Activated CD4-positive, alpha-beta T cell treated with anti-CD3 and anti-CD28 coated beads, Interleukin-2, amount 50 U/mL, for 4 hours (primary cell): Measurements from ENCODE around the gene USH2A.
"Not testable (repeated sequence)": the region's sequence is repeated elsewhere in the genome, so short reads cannot be mapped to it uniquely, and the experiment has no call there.

Experiments used
- DNase-seq, 2 experiments: peaks; one replicate each; pipeline ENCODE4 v3.0.0-alpha.2; 2020

Gene USH2A

DNA sequence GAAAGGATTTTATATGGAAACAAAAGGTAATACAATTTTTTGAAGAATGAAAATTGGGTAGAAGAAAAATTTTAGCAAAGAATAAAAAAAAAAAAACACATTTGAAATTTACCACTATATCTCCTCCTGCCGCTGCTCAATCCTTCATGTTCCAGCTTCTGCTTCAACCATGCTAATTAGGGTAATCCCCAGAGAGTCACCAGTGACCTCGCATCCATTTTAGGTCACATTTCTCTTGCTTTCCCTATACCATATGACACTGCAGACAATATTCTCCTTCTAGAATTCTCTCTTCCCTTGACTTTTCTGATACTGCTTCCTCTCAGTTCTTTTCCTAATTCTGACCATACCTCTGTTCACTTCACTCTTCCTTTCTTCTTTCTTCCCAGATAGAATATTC is 237.1 kb downstream of the USH2A start:
- no peak for DNase-seq

DNA sequence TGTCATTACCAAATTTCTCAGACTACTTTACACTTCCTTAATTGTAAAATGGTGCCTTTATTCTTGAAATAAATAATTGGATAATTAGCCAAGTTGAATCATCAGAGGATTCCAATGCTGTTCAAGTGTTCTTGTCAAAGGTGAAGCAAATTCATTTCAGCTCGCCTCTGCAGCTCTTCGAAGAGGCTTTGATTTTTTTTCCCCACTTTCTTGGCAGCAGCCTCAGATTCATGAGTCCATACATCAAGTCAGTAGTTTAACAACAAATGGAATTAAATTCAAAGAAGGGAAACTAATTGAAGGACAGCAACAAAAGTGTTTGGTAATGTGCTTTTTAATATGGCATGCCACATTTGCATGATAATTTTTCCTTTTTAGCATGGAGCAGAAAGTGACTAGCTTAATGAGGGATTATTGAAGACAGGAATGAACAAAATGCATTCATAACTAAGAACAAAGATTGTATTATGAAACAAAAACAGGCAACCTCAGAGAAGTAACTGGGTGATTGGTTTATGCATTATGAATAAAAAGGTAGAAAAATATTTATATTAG is 239.0 kb downstream of the USH2A start:
- DNase-seq: no peak

DNA sequence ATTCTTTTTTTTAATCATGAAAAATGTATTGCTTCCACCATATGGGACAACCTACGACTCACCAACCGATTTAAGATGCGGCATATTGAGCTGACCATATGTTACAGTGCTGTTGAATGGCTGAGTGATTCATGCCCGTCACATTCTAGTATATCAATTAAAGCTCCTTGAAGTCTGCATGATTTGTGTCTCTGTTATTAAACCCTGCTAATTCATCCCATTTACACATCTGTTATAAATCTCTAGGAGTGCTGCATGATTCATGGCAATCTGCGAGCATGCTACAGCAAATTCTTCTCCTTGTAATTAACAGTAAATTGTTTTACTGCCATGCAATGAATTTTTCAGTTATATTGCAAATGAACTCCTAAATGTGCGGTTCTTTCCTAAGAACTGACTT is 239.8 kb downstream of the USH2A start:
- no peak for DNase-seq

DNA sequence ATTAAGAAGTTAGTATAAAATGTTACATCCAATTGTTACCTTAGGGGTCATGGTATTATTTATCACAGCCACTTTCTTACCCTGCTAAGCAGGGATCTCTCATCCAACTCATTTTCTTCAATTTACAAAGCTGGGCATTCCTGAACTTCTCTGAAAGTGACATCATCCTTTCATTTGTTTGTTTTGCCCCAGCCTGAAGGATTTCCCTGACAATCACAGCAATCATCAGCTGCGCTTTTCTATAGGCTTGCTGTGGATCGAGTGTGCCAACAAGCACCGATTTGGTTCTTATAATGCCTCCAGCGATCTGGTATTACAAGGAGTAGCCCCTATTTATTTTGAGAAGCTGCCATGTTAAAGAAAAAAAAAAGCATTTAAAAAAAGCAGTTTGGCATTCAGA is 240.2 kb downstream of the USH2A start:
- no peak for DNase-seq

DNA sequence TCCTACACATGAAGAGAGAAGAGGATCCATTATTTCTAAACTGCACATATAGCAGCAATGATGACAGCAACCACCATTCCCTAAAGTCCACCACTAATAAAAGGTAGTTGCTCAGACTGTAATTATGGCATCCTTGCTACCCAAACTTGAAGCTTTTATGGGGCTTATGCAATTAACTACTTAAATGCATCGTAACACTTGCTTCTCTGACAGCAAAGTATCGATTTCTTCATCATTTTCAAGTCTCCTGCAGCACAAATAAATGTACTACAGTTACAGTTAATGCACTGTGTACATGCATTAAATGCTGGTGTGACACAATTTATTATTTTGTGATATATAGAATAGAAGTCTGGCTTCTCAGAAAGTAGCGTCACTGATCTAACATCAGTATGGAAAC is 241.7 kb downstream of the USH2A start:
- no peak for DNase-seq

DNA sequence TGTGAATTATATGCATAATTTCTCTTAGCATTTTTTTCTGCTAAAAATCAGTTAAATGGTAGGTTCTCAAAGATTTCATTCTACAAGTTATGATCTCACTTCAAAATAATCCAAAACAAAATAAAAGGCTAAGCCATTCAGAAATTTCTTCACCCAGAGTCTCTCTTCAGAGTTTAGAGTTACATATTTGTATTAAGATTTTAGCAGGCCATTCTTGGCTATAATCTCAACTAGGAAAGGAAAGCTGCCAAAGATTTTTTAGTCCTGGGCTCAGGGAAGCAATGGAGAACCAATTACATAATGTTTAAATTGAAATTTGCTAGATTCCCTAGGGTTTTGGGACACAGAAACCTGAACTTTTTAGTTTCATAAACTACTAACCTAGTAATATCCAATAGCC is 245.0 kb downstream of the USH2A start:
- no peak for DNase-seq

DNA sequence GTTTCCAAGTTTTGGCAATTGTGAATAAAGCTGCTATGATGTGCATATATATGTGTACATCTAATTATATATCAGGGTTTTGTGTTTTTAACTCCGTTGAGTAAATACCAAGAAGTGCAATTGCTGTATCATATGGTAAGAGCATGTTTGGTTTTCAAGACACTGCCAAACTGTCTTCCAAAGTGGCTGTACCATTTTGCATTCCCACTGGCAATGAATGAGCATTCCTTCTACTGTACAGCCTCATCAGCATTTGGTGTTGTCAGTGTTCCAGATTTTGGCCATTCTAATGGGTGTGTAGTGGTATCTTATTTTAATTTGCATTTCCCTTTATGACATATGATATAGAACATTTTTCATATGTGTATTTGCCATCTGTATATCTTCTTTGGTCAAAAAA is 246.3 kb downstream of the USH2A start:
- DNase-seq: no peak

DNA sequence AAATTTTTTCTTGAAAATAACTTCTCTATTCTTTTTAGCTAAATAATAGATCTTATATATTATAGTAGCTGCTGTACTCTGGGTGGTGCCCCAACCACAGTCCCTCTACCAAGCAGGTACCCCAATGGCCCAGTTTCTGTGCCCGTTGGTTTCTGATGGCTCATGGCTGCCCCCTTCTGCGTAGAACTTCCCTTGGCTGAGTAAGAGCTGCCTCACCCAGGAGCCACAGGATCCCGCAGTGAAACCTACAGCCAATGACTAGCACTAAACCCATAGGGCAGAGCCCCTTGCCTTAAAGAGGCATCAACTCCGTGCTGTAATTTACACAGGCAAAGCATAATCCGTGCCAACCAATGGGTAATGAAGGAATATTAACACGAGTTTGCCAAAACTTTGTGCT is 247.5 kb downstream of the USH2A start:
- DNase-seq: no peak

DNA sequence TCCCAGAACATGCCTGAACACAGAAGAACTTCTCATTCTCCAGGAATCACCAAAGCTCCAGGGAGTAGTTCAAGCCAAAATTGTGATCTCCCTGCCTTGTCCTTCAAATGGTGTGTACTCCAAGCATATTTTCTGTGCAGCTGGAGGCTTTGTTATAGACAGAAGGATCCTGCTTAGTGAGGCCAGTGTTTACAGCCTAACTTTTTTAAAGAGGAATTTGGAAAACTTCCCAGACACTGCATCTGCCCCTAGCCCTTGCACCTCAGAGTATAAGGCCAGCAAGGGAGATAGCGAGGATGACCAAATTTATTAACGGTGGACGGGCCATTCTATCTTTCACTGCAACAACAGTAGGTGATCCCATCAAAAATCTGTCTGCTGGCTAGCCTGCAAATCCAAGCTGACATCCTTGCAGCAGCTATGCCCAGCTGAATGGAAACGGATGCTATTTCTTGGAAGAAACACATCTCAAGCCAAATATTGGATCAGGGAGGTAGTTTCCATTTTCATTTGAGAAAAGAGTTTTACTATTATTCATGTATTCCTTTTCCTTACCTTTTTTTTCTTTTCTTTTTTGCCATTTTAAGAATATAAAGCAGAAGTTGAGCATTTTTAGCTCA is 249.8 kb downstream of the USH2A start:
- DNase-seq: no peak

DNA sequence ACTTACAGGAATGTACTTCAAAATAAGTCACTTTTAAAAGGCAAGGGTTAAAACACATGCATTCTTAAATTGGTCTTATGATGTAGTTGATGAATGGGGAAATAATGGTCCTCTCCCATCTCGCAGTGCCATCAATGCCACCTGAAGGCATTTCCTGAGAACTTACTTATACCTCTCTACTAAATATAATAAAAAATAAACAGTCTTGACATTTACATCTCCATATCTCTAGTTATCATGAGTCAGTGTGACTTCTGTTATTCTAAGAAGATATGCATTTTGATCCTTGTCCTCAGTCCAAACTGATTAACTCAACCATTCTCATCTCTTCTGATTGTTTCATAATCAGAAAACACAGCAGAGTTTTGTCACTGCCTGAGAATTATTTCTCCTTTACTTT is 253.9 kb downstream of the USH2A start:
- no peak for DNase-seq

DNA sequence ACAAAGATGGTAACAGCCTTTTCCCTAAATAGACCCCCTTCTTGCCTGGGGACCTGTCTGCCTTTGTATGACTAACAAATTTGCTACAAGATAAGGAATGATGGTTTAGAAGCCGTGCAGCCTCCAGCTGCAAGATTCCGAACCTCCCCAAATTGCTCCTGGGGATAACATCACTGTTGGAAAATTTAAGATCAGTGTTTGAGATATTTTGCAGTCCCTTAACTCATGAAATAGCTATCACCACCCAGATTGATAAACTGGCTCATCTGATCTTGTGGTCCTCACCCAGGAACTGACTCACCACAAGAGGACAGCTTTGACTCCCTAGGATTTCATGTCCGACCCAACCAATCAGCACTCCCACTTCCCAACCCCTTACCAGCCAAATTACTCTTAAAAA is 254.7 kb downstream of the USH2A start:
- DNase-seq: no peak

DNA sequence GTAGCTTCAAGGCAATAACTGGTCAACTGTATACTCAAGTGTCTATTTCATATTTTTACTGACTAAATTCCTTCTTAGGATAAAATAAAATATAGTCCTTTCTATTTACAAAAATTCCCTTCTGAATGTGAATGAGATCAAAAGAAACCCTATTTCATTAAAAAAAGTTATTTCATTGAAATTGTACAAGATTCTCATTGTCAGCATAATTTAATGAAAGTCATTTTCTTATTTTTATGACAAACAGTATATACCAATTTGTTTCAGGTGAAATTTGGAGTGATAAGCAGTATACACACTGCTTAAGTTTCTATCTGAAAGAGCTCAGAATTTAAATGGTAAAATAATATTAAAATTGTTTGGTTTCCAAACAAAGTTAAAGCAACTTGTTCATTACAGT is 269.2 kb downstream of the USH2A start:
- DNase-seq: no peak

DNA sequence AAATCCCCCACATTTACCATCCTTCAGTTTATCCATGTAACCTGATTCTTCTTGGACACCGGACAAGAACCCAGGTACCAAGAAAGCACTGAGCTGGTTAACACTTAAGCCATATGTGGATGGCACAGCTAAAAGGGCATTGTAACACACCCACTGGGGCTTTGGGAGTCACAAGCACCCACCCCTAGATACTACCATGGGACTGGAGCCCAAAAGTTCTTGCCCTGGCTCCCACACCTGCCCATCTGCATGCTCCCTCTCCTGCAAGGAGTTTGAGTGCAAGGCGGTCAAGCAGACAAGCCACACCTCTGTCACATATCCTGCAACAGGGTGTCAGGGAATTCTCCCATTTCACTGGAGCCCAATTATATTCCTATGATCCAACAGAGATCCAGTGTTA is 270.1 kb downstream of the USH2A start:
- DNase-seq: no peak

DNA sequence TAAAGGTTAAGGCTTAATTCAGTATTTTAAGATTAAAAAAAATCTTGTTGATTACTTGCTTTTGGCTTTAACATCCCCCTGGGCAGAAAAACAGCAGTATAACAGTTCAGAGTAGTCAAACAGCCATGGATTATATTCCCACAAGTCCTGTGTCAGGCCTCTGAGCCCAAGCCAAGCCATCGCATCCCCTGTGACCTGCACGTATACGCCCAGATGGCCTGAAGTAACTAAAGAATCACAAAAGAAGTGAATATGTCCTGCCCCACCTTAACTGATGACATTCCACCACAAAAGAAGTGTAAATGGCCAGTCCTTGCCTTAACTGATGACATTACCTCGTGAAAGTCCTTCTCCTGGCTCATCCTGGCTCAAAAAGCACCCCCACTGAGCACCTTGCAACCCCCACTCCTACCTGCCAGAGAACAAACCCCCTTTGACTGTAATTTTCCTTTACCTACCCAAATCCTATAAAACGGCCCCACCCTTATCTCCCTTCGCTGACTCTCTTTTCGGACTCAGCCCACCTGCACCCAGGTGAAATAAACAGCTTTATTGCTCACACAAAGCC is 277.7 kb downstream of the USH2A start:
- not testable (repeated sequence) for DNase-seq

DNA sequence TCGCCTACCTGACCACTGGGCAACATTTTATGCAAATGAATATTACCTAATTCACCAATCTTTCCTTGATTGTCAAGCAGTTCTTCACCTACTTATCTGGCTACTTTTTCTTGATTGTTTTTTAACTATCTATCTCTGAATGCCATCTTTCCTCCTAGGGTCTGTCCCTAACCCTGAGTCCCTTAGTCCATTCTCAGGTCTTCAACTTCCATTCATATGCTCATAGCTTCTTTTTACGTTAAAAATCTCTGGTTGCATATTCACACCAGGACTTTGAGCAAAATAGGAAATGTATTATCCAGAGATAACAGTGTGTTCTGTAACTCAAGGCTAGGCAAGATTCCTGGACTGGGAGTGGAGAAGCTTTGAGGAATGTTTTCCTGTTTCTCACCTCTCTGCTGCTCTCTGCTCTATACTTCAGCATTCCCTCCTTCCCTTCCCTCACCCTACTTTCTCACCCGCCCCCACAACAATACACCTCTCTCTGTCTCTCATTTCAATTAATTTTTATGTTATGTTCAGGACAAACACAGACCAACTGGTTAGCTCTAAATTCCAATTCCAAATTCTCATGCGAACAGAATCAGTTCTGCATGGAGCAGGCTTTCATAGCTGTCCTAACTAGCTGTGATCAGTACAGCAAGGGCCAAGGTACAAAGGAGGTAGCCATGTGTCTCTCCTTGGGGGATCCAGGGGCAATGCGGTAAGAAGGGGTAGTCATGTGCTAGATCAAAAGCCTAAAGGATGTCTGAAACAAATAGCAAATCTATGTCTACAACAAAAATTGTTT is 278.4 kb downstream of the USH2A start:
- DNase-seq: no peak

DNA sequence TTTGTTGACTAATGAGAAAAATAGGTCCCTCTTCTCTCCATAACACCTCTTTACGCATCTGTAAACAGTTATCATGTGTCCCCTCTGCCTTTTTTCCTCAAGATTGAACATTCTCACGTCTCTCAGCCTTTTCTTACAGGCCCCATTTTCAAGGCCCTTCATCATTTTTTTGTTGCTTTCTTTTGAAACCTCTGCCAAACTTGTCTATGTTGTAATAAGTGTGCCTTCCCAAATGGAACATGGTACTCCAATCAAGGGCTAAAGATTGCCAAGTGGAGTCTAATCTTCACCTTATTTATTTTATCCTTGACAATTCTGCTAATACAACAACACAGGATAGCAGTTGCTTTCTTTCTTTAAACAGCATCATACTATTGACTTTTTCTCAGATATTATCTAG is 280.3 kb downstream of the USH2A start:
- no peak for DNase-seq

DNA sequence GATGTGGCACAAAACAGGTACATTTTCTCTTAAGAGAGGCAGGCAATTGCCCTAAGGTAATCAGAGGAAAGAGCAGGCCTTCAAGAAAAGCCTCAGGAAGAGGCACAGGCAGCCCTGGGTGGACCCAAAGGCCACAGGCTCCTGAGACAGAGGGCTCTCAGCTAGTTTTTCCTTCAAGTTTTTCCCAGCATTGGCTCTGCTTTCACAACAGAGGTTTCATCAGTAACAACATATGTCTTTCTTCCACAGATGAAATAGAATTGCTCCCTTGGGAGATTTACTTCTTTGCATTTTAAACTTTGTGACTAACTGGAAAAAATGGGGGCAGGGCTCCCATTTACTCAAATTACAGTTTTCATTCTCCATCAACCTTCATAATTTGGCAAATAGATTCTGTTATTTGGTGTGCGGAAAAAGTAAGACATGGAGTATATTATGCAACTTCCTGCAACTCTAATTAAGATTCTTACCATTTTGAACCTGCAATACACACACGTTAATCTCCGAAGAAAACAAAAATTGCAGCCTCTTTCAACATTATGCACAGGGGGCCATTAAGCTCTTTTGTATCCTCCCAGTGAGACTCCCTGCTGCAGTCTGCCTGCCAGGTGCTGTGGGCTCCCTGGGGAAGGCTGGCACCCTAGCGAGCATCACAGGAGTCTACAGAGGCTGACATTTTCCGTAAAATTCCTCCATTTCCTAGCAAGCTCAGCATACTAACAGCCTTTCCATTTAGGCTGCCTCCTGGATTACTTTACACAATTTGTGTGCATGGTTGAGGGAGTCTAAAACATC is 282.3 kb downstream of the USH2A start:
- no peak for DNase-seq

DNA sequence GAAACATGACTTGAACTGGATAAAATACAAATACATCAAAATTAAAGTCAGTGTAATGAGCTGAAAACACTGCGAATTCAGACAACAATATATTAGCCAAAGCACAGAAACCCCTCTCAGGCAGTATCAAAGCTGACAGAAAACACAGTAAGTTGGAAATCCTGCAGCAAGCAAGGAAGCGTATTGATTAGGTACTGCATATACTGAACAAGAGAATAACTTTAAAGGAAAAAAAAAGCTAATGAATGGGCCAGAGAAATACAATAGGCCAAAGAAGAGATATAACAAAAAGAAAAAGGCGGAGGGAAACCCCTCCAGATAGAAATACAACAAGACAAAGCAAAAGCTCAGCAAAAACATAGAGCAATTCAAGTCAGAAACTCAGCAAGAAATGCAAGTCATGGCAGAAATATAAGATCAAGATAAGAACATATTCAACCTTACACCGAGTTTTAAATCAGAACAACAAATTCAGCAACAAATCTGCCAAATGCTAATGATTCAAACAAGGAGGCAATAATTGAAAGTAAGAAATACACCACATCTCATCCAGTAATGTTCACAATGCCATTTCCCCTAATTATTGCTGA is 299.0 kb downstream of the USH2A start:
- DNase-seq: no peak

DNA sequence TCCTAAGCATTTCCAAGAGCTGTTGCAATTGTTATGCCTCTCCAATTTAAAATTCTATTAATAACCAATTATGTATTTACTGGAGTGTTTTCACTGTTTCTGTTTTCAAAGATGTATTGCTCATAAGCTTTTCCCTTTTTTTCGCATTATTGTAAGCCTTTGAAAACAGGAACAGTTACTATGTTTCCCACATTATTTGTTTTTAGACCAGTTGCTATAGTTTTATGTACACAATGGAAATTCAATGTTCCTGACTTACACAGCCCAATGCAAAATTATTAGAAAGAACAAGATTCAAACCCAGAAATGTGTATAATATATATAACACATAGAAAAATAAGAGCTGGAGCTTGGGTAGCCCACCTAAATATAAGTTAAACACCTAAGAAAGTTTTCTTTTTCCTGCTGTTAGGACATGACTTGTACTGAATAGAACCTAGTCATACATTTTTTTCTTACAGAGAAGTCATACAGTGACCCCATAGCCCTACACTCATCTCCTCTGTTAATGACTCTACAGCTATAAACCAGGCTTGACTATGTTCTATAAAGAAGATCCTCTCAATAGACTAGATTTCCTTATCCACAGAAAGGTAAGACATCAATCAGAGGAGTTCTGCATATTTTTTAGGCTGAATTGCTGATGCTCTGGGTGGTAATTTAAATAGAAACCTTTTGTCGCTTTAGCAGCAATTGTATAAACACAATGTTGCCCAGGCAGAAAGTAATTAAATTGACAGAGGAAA is 299.6 kb downstream of the USH2A start:
- no peak for DNase-seq

DNA sequence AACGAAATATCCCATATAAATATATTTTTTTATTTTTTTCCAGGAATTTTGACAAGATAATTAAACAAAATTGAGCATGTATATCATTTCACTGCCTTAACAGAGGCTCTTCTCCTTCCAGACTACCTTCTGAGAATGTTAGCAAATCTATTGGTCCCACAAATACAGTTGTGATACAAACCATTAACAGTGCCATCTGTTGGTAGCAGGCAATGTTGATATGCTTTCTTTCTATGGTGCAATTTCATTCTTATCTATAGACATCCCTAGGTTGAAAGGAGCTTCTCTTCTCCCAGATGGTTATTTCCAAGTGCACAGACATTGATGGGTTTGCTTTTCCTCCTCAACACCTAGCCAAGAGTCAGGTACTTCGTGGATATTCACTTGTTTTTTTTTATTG is 303.6 kb downstream of the USH2A start:
- no peak for DNase-seq

DNA sequence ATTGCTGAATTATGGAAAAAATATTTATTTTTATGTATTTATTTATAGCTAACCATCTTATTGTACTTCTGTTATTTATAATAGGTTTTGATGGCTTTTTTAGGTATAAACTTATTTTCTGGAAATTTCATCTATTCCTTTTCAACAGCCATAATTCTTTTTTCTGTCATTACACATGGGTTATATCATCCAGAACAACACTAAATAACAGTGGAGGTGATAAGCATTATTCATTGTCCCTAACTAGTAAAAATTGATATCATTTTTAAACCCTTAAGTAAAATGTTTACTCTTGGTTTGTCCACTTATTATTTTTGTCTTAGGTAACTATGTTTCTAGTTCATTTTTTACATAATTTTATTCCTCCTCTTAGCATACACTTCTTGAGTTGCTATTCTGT is 309.1 kb downstream of the USH2A start:
- no peak for DNase-seq

DNA sequence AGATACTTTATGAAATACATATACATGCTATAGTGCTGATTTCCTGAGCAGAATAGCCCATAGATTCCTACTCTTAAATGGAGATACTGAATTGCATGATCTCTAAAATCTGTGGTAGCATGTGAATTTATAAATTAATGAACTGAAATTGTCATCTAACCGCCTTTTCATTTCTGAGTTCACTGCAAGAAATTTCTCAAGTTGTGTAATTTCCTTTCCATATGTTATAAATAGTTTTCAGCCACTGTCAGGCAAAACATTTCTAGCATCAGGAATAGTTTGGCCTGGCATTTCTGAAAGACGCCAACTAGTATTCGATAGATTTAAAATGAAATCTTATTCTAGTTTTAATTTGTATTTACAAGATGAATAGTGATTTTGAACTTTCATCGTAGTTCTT is 310.1 kb downstream of the USH2A start:
- no peak for DNase-seq
